HL-60/S4 (cell line): ENCODE data around the gene FYN.

Experiments
- in situ Hi-C: fragments of 300-500 bp; cut with MboI; formaldehyde crosslinking; loops from 2 replicates; pipeline ENCODE4 v1.14.3; 2022; ENCODE audit warnings: low sequenced_read_pairs

The FYN gene

DNA sequence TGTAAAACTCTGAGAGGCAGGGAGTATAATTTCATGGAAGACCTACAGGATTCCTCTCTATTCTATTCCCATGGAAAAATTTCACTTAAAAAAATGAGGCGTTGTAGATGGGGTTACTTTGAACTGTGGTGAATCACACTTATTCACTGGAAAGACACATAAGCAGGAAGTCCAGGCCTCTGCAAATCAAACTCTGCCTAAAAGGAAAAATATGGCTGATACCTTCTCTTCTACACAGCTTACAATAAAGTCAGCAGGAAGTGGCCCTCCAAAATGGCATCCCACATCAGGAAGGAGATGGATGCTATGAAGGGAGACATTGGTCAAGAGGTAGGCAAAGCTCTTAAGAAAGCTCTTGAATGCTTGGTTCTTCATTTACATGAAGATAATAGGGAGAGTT is 115.9 kb downstream of the FYN start:
- in situ Hi-C loops = no loop called here

DNA sequence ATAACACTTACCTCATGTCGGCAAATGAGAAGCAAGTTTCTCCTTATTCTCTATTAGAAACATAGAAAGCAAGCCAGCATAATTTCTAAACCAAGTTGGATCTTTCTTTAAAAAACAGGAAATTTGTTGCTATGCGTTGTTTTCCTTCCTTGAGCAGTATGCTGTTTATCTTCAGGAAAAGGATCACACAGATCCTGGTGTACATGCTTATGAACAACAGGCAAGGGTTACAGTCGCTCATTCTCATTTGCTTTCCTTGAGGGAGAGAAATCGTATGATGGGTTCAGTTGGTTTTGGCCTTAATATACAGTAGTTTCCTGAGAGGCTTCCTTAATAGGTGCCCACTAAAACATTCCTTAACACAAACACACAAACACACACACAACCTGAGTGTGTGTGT is 118.8 kb downstream of the FYN start:
- in situ Hi-C loops = no loop called here

DNA sequence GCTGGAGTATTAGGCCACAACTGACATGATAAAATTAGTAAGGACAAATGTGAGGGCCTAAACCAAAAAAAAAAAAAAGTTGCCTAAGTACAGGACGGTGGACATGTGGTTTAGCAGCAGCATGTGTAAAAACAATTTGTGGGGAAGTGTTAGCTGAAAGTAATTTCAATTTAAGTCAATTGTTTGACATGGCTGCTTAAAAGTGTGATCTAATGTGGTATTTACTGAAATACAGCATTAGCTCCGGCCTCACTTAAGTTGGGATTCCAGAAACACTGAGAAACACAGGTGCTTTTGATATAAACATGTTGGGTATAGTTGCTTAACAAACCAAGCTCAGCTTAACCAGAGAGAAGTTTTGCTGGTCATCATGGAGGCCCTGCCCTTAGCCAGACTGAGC is 119.7 kb downstream of the FYN start:
- in situ Hi-C loops = no loop called here

DNA sequence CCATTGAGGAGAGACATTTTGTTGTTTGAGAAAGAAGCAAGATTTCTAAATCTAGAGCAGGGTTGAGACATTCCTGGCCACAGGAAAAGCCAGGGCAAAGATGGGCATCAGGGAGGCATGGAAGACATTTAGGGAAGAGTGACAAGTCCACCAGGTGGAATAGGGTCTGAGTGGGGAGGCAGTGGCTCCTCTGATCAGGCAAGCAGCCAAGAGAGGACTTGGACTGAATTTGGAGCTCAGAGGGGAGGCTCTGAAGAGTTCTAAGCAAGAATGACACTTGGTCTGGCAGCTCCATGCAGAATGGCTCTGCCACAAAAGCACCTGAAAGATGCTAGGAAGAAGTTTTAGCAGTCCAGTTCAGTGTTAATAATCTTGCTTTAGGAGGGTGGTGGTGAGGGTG is 120.8 kb downstream of the FYN start:
- in situ Hi-C loops = no loop called here

DNA sequence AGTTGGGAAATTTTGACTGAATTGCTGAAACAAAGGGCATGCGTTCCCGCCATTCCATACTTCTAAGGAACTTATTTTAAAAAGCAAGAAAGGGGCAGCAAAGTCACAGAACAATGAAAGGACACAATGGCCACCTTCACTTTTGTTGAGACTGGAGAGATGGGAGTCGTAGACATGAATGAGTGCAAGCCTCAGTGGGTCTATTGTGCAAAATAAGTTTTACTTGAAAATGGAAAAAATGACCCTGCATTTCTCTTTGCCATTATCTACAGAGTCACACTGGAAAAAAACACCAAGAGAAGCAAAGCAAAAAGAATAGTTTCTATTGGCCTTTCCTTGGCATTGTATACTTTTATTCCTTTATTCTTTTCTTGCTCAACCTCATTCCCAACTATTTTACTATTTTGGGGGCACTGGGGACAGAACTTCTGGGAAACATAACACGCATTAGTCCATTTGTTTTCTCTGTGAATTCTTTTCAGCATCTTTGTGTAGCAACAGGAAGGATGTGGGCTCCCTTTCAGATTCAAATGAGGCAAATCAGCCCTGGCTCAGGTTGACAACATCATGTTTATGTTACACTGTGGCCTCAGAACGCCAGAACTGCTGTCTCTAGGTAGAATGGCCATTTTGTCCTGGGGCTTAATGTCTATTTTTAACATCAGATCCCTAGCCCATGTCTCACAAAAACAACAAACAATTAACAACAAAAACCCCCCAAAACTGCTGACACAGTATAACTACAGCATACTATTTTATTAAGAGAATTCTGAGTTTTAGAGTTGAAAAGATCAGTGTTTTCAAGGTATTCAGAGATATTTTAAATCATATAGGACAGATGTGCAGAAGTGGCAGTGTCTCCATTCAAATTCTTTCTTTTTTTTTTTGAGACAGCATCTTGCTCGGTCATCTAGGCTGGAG is 122.2 kb downstream of the FYN start:
- in situ Hi-C loops = no loop called here

DNA sequence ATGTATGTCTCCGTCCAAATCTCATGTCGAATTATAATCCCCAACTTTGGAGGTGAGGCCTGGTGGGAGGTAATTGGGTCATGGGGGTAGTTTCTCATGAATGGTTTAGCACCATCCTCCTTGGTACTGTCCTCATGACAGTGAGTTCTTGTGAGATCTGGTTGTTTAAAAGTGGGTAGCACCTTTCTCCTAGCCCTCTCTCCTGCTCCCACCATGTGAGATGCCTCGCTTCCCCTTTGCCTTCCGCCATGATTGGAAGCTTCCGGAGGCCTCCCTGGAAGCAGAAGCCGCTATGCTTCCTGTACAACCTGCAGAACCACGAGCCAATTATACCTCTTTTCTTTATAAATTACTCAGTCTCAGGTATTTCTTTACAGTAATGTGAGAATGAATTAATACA is 123.1 kb downstream of the FYN start:
- in situ Hi-C loops = no loop called here

DNA sequence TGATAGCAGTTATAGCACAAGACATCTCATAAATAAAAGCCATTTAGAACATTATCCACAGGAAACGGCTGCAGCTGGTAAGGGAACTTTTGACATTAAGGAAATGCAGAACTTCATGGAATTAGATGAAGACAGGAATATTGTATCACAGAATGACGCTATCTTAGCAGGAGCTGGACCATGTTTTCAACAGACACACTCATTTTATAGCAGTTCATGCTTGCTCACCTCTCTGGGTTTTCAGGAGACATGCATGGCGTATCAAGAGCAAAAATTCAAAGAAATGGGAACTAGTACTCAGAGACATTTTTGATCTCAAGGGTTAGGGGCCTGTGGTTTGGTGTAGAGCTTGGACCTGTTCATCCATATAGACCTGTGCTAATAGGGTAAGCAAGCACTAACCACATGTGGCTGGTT is 125.0 kb downstream of the FYN start:
- in situ Hi-C loops = no loop called here

DNA sequence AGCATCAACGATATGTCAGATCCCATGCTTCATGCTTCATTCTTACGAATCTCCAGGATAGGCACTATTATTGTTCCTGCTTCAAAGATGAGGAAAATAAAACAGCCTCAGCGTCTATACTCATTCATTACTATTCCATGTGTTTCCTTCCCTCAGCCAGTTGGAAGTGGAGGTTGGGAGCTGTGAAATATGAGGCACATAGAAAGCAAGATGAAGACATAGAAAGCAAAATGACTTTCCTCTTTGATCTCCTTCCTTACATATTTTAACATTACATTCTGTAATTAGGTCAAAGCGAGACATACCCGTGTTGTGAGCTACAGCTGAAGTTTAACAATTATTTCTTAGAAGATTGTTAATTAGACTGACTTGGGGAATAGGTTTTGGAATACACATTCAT is 125.4 kb downstream of the FYN start:
- in situ Hi-C loops = no loop called here

DNA sequence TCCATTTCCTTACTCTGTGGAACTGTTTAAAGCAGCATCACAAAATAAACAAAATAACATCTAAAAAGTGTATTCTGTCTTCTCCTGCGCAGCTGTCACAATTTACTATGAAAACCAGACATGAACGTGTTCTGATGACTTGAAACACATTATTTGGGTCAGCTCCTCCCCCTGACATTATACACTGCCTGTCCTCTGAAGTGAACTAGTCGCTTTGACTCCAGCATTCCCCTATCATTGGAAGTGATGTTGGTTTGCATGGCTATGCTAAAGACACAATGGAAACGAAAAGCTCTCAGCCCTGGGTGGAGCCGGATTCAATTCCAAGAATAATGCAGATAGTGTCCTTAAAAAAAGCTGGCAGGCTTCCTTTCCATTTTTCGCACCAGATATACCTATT is 125.9 kb downstream of the FYN start:
- in situ Hi-C loops = no loop called here

DNA sequence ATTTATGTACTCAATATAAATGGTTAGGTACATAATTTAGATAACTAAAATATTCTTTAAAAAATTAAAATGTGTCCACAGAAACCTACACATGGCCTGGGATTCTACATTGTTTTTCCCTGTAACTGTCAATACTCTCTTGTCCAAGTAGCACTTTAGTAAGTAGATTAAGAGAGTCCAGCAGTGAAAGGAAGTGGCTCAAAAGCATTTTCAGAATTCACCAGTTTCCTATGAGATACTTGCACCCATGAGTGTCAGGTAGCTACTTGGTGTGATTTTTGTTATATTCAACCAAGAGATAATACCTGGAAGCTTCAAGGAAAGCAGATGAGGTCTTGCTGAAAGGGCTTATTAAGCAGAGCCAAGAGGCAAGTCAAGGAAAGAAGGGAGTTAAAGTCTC is 126.3 kb downstream of the FYN start:
- in situ Hi-C loops = no loop called here

DNA sequence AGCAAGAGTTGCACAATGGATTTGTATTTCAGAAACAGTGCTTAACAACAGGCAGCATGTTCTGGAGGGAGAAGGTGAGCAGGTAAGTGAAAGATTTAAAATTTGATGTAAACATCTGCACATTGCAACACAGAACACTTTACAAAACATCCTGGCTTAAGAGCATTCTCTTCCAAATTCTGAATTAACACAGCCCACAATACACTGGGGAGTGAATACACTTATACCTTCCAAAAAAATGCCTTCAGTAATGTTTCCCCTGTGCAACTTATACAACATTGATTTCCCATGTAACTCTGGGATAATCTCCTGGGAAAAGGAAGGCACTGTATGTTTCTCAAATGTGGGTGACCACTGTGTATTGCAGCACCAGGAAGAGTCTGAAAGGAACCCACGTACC is 127.6 kb downstream of the FYN start:
- in situ Hi-C loops = no loop called here

DNA sequence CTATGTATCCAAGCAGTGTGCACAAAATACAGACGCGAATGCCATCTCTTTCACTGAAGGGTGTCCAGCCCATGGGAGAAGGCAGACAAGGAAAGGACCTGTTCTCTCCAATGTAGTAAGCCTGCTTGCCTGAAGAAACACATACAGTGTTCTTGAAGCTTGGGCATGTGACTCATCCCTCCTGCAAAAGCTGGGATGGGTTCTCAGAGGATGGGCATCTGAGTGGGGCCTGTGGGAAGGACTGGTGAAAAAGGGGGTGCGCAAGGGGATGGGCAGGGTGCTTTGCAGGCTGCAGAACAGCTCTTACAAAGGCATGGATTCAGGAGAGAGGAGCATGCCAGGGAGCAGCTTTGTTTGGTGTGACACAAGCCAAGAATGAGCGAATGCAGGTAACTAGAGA is 128.1 kb downstream of the FYN start:
- in situ Hi-C loops = no loop called here

DNA sequence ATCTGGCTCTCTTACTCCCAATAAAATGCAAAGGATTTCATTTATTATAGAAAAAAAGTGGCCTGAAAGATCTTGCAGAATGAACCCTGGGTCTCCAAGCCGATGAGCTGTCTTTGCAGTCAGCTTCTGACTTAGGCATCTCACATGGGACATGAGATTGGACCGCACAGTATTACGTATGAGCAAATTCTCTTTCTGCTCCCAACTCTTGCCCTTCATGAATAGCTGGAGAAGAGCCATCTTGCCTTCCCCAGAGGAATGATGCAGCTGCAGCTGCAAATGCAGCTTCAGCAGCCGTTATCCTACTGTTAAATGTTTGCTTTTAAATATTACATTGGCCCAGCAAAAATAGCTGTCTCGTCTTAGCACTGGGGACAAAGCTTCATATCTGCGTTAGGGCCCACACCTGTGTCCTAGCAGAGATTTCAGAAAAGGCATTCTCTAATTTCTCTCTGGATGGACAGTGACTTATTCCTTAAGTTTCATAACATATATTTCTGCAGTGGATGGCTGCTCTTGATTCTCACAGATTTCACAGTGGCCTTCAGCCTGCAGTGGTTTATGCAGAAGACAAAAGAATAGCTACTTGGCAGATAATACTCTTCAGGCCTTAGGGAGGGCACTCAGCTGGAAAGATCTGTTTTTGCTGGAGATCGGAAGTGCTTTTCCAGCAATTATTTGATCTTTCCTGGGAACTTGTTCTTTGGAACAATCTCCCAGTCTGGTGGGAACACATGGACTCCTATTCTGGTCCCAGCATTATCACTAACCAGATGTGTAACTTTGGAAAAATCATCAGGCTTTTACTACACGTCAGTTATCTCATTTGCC is 129.2 kb downstream of the FYN start:
- in situ Hi-C loops = no loop called here

DNA sequence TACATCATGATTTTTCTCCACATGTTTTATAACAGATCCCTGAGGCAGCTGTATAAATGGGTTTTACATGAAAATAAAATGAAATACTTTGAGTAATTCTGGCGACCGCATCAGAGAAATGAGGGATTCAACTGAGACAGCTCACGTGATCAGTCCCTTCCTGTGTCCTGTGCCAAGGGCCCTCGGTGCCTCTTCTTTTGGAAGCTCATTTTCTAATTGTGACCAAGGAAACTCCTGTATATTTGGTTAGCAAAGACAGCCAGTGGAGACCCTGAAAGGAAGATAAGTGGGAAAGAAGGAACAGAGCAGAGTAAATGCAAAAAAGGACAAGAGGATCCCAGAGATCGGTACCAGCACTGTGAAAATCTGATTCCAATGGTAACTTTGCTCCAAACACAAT is 129.9 kb downstream of the FYN start:
- in situ Hi-C loops = no loop called here

DNA sequence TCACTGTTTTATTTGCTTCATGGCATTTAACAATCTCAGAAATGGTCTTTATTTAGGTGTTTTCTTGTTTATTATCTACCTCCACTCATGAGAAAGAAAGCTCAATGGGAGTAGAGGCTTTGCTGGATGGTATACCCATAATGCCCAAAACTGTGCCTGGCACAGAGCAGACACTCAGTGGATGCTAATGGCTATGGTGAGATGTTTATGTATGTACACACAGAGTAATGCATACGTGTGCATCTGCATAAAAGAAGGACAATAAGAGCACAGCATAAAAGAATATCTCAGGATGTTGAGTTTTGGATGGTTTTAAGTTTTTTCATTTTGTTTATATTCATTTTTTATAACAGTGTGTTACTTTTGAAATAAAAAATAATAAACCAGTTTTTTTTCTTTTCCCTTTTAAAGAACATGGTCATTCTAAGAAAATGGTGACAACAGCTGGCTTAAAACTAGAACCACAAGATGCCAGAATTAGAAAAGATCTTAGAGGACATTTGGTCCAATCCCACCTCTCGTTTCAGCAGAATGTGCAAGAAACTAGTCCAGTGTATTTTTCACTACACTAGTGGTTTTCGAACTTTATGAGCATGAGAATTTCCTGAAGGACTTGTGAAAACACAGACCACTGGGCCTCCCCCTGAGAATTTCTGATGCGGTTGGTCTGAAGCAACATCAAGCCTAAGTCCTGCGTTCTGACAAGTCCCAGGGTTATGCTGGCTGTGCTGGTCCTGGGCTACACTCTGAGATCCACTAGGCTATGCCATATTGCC is 131.9 kb downstream of the FYN start:
- in situ Hi-C loops = no loop called here

DNA sequence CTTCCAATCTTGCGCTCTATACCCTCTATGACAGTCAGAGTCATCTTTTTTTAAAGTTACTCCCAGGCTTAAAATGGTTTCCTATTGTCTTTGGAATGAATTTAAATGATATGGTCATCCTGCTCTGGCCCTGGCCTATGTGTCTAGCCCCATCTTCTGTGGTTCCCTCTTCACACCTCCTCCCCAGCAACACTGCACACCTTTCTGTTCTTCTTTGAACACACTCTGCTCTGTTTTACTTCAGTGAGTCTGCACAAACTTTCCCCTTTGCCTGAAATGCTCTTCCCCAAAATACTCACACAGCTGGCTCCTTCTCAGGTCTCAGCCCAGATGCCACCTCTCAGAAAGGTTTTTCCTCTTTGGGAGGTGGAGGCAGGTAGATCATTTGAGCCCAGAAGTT is 132.7 kb downstream of the FYN start:
- in situ Hi-C loops = no loop called here

DNA sequence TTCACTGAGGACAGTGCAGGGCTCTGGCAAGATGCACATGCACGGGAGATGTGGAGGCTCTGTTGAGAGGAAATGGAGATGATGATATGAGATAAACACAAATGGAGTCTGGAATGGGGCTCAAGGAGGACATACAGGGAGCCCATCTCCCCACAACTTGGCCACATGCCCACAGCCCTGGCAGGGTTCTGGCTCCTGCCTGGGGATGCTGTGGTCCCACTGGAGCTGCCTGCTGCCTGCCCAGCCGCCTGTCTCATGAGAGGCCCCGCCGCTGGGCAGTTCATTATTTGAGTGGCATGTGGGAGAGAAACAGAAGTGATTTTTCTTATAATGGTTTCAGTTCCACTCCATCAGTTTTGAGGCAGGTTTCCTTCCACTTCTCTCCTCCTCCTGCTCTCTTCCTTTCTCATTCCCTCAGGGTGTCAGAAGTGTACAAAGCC is 134.0 kb downstream of the FYN start:
- in situ Hi-C loops = no loop called here

DNA sequence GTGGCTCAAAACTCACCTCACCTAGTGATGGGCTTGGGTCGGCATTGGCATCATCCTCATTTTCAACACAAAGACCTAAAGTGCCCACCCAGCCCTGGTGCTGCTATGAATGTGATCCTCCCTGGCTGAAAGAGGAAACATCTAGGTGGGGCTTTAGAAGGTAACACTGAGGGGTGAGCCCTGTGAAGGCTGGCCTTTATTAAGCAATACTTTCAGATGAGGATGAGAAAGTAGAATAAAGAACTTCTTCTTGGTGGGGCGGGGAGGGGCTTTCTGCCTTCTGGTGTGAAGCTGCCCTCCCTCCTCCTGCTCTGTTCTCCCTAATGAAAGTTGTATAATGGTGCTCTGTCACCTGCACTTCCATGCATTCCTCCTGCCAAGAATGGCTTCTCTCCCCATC is 134.6 kb downstream of the FYN start:
- in situ Hi-C loops = no loop called here

DNA sequence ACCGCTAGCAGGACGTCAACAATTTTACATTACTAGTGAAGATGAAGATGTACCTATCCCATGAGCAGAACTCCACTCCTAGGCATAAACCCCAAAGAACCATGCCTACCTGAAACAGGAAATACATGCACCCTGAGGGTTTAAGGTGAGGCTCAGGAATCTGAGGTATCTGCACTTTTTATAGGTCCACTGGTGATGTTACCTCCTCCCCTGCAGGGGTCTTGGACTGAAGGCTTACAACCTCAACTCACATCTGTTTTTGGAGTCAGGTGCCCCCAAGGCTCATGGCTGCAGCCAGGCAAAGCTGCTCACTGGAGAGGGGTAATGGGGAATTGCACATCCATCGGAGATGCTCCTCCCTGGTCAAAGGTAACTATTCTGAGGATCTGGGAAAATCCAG is 135.1 kb downstream of the FYN start:
- in situ Hi-C loops = no loop called here

DNA sequence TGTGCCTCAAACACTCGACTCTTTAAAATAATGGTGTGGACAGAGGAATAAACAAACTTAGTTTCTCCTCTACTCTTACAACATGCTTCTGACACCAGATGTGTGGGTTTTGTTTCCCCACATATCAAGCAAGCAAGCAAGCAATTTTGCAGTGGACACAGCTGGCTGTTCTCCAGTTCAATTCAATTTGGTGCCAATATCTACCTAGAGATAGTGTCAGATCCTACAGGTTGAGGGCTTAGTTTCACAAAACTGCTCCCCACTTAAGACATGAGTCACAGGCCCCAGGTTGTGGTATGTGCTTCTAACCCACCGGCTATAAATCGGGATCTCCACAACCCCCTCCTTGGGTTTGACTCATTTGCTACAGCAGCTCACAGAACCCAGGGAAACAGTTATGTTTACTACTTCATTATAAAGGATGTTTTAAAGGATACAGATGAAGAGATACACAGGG is 136.2 kb downstream of the FYN start:
- in situ Hi-C loops = no loop called here

DNA sequence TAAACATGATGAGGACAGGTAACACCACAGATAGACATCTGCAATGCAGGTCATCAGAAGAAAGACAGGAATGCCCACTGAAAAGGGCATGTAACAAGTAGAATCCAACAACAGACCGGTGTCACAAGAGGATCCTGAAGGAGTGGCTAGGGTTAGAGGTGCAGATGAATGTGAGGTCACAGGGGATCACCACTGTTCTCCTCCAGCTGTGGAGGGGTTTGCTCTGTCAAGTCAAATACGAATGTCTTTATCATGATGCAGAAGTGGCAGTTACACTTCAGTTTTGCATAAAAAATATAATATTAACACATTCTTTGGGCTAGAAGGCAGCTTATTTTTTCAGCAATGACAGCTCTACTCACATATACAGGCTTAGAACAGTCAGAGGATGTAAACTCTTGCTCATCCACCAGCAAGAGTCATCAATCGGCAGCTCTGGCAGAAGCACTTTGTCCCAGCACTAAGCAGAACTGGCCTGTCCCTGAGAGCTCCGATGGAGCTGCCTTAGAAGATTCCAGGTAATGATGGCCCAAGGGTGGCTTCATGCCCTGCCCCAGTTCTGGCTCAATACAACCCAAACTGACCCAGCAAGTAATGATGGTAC is 137.1 kb downstream of the FYN start:
- in situ Hi-C loops = no loop called here
